GM21526 (cell line): ENCODE measurements around the gene BMF.
"Not testable (repeated sequence)": the region's sequence is repeated elsewhere in the genome, so short reads cannot be mapped to it uniquely, and the experiment has no call there.

Experiments
- ATAC-seq: cut with Tn5 transposase; IDR thresholded peaks from one replicate; pipeline ENCODE4 v1.9.1; 2021; ENCODE audit warnings: moderate library complexity; ENCODE audit not compliant: unreplicated experiment, low FRiP score

BMF gene

GRCh38 chr15:40091861-40092255 is 16.8 kb downstream of the BMF start:
- ATAC-seq: no peak

- no peak for ATAC-seq
These were observed 17.8 kb downstream of the BMF start for GRCh38 chr15:40090774-40091455.

- no peak for ATAC-seq
These were observed 19.5 kb downstream of the BMF start for GRCh38 chr15:40088929-40089755.

GRCh38 chr15:40087991-40088928 is 20.4 kb downstream of the BMF start:
- no peak for ATAC-seq

- ATAC-seq: no peak
These were observed 21.4 kb downstream of the BMF start for GRCh38 chr15:40087068-40087810.

GRCh38 chr15:40085266-40085665 is 23.4 kb downstream of the BMF start:
- no peak for ATAC-seq

GRCh38 chr15:40084650-40085049 is 24.0 kb downstream of the BMF start:
- no peak for ATAC-seq

- ATAC-seq: no peak
These were observed 26.3 kb downstream of the BMF start for GRCh38 chr15:40082195-40082883.

- no peak for ATAC-seq
These were observed 26.9 kb downstream of the BMF start for GRCh38 chr15:40081691-40082194.

GRCh38 chr15:40080847-40081246 is 27.8 kb downstream of the BMF start:
- ATAC-seq: no peak

- no peak for ATAC-seq
These were observed 28.6 kb downstream of the BMF start for GRCh38 chr15:40080104-40080503.

- ATAC-seq: no peak
These were observed 29.2 kb downstream of the BMF start for GRCh38 chr15:40079456-40079855.

GRCh38 chr15:40075298-40076044 is 33.2 kb downstream of the BMF start:
- ATAC-seq: no peak

- ATAC-seq: not testable (repeated sequence)
These were observed 34.0 kb downstream of the BMF start for GRCh38 chr15:40074656-40075055.

GRCh38 chr15:40073716-40074490 is 34.8 kb downstream of the BMF start:
- ATAC-seq: not testable (repeated sequence)

GRCh38 chr15:40072216-40072990 is 36.3 kb downstream of the BMF start:
- ATAC-seq: no peak

- ATAC-seq: no peak
These were observed 38.0 kb downstream of the BMF start for GRCh38 chr15:40070608-40071218.
